ENCODE results near the gene CNBP. TPM values are rescaled to one million over a fixed set of nuclear protein-coding genes. Genes with fewer than 3 reads are reported as not detected.
"Not testable (repeated sequence)": the region's sequence is repeated elsewhere in the genome, so short reads cannot be mapped to it uniquely, and the experiment has no call there.

Gene CNBP
- total RNA-seq, 6 donors from 2014 or later: 185 to 426 (median 312) TPM

GRCh38 chr3:129199366-129199765 is 15.7 kb upstream of the CNBP start:
- WGBS, 2 donors: 66 to 68% methylated on average over 8 of the region's 8 CpGs
- Histone ChIP-seq H3K36me3 (no peaks in the 10 kb centered on the region), H3K4me3 (no peak overlapping the region), H3K4me1 (peaks cover 18 to 26% (median 19%) of the 10 kb centered on the region in 4 donors), H3K9me3 (no peaks in the 10 kb centered on the region), H3K27ac (no peak overlapping the region), H3K27me3 (no peaks in the 10 kb centered on the region)
- TF ChIP-seq POLR2A (IDR thresholded peaks at IDR 0.05) (no peak), POLR2AphosphoS5 (IDR thresholded peaks at IDR 0.05) (no peak)
- TF ChIP-seq, protein P1, sequence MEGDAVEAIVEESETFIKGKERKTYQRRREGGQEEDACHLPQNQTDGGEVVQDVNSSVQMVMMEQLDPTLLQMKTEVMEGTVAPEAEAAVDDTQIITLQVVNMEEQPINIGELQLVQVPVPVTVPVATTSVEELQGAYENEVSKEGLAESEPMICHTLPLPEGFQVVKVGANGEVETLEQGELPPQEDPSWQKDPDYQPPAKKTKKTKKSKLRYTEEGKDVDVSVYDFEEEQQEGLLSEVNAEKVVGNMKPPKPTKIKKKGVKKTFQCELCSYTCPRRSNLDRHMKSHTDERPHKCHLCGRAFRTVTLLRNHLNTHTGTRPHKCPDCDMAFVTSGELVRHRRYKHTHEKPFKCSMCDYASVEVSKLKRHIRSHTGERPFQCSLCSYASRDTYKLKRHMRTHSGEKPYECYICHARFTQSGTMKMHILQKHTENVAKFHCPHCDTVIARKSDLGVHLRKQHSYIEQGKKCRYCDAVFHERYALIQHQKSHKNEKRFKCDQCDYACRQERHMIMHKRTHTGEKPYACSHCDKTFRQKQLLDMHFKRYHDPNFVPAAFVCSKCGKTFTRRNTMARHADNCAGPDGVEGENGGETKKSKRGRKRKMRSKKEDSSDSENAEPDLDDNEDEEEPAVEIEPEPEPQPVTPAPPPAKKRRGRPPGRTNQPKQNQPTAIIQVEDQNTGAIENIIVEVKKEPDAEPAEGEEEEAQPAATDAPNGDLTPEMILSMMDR (IDR thresholded peaks at IDR 0.05): no peak
- ATAC-seq (ENCODE audit: low FRiP score in 2 of 2): no peak
- DNase-seq: no peak

DNA sequence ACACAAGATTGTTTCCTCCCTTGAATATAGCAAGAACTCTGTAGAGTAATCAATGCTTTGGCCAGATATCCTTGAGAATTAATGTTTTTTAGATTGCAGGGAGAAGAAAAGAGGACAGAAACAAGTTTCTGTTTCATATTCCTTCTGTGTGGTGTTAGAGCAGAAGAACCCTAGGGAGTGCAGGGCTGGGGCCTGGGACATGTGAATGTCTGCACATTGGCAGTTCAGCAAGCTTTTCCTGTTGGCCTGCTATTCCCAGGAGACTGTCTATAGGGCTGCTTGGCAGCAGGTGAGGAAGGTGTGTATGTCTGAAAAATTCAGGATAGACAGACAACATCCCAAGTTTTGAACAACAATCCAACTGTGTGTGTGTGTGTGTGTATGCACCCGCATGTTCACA is 13.6 kb upstream of the CNBP start:
- Histone ChIP-seq H3K4me3 (no peak overlapping the region), H3K27me3 (no peaks in the 10 kb centered on the region), H3K27ac (peak overlapping the region in 3 of 4 donors; percentile 70 to 79 (median 79)), H3K36me3 (no peaks in the 10 kb centered on the region), H3K4me1 (peaks cover 18 to 26% (median 19%) of the 10 kb centered on the region in 4 donors), H3K9me3 (no peaks in the 10 kb centered on the region)
- WGBS, 2 donors: 50 to 73% methylated on average over 1 of the region's 1 CpG
- ATAC-seq (ENCODE audit: low FRiP score in 2 of 2) (no peak), DNase-seq (no peak)
- TF ChIP-seq POLR2AphosphoS5 (IDR thresholded peaks at IDR 0.05) (no peak), EP300 (IDR thresholded peaks at IDR 0.05) (no peak), POLR2A (IDR thresholded peaks at IDR 0.05) (no peak)
- TF ChIP-seq, protein P1 (IDR thresholded peaks at IDR 0.05): no peak

- TF ChIP-seq POLR2A (IDR thresholded peaks at IDR 0.05): no peak
- TF ChIP-seq POLR2AphosphoS5 (IDR thresholded peaks at IDR 0.05): no peak
- TF ChIP-seq EP300 (IDR thresholded peaks at IDR 0.05): no peak
- TF ChIP-seq, protein P1 (IDR thresholded peaks at IDR 0.05): no peak
- 66 to 74% methylated on average over 3 of the region's 3 CpGs for WGBS, 2 donors
- no peak overlapping the region for H3K4me3 ChIP-seq
- peaks cover 18 to 26% (median 19%) of the 10 kb centered on the region in 4 donors for H3K4me1 ChIP-seq
- ATAC-seq (ENCODE audit: low FRiP score in 2 of 2) (no peak), DNase-seq (no peak)
- peak overlapping the region; percentile 70 to 79 (median 74) for H3K27ac ChIP-seq
- no peaks in the 10 kb centered on the region for H3K9me3 ChIP-seq
- no peaks in the 10 kb centered on the region for H3K36me3 ChIP-seq
- H3K27me3 ChIP-seq: no peaks in the 10 kb centered on the region
These were observed 12.9 kb upstream of the CNBP start for GRCh38 chr3:129196601-129197000.

GRCh38 chr3:129195731-129196256 is 12.1 kb upstream of the CNBP start:
- H3K4me1 ChIP-seq: peaks cover 18 to 26% (median 19%) of the 10 kb centered on the region in 4 donors
- peak; percentile 78 to 94 for ATAC-seq (ENCODE audit: low FRiP score in 2 of 2)
- 24 to 28% methylated on average over 5 to 6 of the region's 6 CpGs for WGBS, 2 donors
- peak in 1 of 2 donors; percentile 52 for DNase-seq
- peak overlapping the region; percentile 70 to 79 (median 74) for H3K27ac ChIP-seq
- no peaks in the 10 kb centered on the region for H3K36me3 ChIP-seq
- H3K27me3 ChIP-seq: no peaks in the 10 kb centered on the region
- H3K9me3 ChIP-seq: no peaks in the 10 kb centered on the region
- TF ChIP-seq POLR2AphosphoS5 (IDR thresholded peaks at IDR 0.05) (no peak), EP300 (IDR thresholded peaks at IDR 0.05) (no peak), POLR2A (IDR thresholded peaks at IDR 0.05) (no peak)
- TF ChIP-seq, protein P1 (IDR thresholded peaks at IDR 0.05): no peak
- no peak overlapping the region for H3K4me3 ChIP-seq

GRCh38 chr3:129189793-129190192 is 6.1 kb upstream of the CNBP start:
- peaks cover 11 to 12% (median 11%) of the 10 kb centered on the region in 4 donors for H3K4me1 ChIP-seq
- not testable (repeated sequence) for H3K27ac ChIP-seq; H3K4me3 ChIP-seq; H3K36me3 ChIP-seq; ATAC-seq (ENCODE audit: low FRiP score in 2 of 2); H3K27me3 ChIP-seq; DNase-seq; H3K9me3 ChIP-seq
- WGBS, 2 donors: 94 to 95% methylated on average over 8 of the region's 8 CpGs
